Upper lobe of left lung (tissue), 4 donors: Measurements from ENCODE around the gene DAPK1.

Experiments used
- EP300 ChIP-seq, 4 donors: sonication (generic); formaldehyde crosslinking; IDR thresholded peaks; one replicate each; pipeline ENCODE4 v1.5.1; 2017; ENCODE audit warnings: antibody characterized with exemption in 4 of 4, control low read depth in 2 of 4
- POLR2A ChIP-seq, 4 donors: fragments of 450-650 bp; IDR thresholded peaks; one replicate each; pipeline ENCODE4 v1.5.1; 2016 to 2017; ENCODE audit warnings: antibody characterized with exemption in 4 of 4, mild to moderate bottlenecking in 2 of 4
- POLR2AphosphoS5 ChIP-seq, 2 donors: sonication (generic); formaldehyde crosslinking; IDR thresholded peaks; one replicate each; pipeline ENCODE4 v1.5.1; 2017; ENCODE audit warnings: antibody characterized with exemption in 2 of 2
- TF ChIP-seq, protein P1 (sequence below), 6 experiments: fragments of 450-650 bp in 4 of 6; fragments of 200-600 bp in 2 of 6; sonication (generic) in 2 of 6; IDR thresholded peaks; one replicate each; pipeline ENCODE4 v1.5.1; 2016 to 2019; ENCODE audit warnings: antibody characterized with exemption in 6 of 6

- TF ChIP-seq, protein P1, sequence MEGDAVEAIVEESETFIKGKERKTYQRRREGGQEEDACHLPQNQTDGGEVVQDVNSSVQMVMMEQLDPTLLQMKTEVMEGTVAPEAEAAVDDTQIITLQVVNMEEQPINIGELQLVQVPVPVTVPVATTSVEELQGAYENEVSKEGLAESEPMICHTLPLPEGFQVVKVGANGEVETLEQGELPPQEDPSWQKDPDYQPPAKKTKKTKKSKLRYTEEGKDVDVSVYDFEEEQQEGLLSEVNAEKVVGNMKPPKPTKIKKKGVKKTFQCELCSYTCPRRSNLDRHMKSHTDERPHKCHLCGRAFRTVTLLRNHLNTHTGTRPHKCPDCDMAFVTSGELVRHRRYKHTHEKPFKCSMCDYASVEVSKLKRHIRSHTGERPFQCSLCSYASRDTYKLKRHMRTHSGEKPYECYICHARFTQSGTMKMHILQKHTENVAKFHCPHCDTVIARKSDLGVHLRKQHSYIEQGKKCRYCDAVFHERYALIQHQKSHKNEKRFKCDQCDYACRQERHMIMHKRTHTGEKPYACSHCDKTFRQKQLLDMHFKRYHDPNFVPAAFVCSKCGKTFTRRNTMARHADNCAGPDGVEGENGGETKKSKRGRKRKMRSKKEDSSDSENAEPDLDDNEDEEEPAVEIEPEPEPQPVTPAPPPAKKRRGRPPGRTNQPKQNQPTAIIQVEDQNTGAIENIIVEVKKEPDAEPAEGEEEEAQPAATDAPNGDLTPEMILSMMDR (IDR thresholded peaks at IDR 0.05): no peak
- no peak for TF ChIP-seq POLR2A (IDR thresholded peaks at IDR 0.05)
- TF ChIP-seq POLR2AphosphoS5 (IDR thresholded peaks at IDR 0.05): no peak
- TF ChIP-seq EP300 (IDR thresholded peaks at IDR 0.05): no peak
These were observed 227.8 kb downstream of the DAPK1 start for GRCh38 chr9:87725356-87725899.
